GM21529 (cell line): ENCODE results near the gene ERBB4.

Source experiments
- ATAC-seq: cut with Tn5 transposase; IDR thresholded peaks from one replicate; pipeline ENCODE4 v1.9.1; 2021; ENCODE audit not compliant: unreplicated experiment

The ERBB4 gene

GRCh38 chr2:211371465-211371864 is 1167.1 kb downstream of the ERBB4 start:
- ATAC-seq: no peak

- ATAC-seq: no peak
Observed at GRCh38 chr2:211368467-211368866, 1170.1 kb downstream of the ERBB4 start.

GRCh38 chr2:211367711-211368110 is 1170.9 kb downstream of the ERBB4 start:
- peak; percentile 96 for ATAC-seq

- no peak for ATAC-seq
Observed at GRCh38 chr2:211367293-211367692, 1171.3 kb downstream of the ERBB4 start.

GRCh38 chr2:211364911-211365310 is 1173.7 kb downstream of the ERBB4 start:
- no peak for ATAC-seq

GRCh38 chr2:211361383-211361782 is 1177.2 kb downstream of the ERBB4 start:
- ATAC-seq: no peak

GRCh38 chr2:211359347-211359746 is 1179.3 kb downstream of the ERBB4 start:
- no peak for ATAC-seq

- no peak for ATAC-seq
Observed at GRCh38 chr2:211358504-211358903, 1180.1 kb downstream of the ERBB4 start.

- no peak for ATAC-seq
Observed at GRCh38 chr2:211354481-211354880, 1184.1 kb downstream of the ERBB4 start.

- ATAC-seq: no peak
Observed at GRCh38 chr2:211351987-211352386, 1186.6 kb downstream of the ERBB4 start.

GRCh38 chr2:211349031-211349430 is 1189.6 kb downstream of the ERBB4 start:
- no peak for ATAC-seq

- no peak for ATAC-seq
Observed at GRCh38 chr2:211347328-211347727, 1191.3 kb downstream of the ERBB4 start.

GRCh38 chr2:211344289-211344688 is 1194.3 kb downstream of the ERBB4 start:
- no peak for ATAC-seq

- ATAC-seq: no peak
Observed at GRCh38 chr2:211333377-211333776, 1205.2 kb downstream of the ERBB4 start.

GRCh38 chr2:211331736-211332135 is 1206.9 kb downstream of the ERBB4 start:
- no peak for ATAC-seq

GRCh38 chr2:211329882-211330281 is 1208.7 kb downstream of the ERBB4 start:
- no peak for ATAC-seq

GRCh38 chr2:211329421-211329820 is 1209.2 kb downstream of the ERBB4 start:
- ATAC-seq: no peak

- ATAC-seq: no peak
Observed at GRCh38 chr2:211328126-211328525, 1210.5 kb downstream of the ERBB4 start.
